Central memory CD8-positive, alpha-beta T cell (primary cell): ENCODE data around the gene ESAM.
A peak's percentile ranks its signal among the peaks of the same experiment; 100 is the strongest.

Source experiments
- ATAC-seq: fragments of 150-1000 bp; cut with Tn5 transposase; replicated peaks from 2 replicates; pipeline ENCODE4 v1.10.0; 2022; ENCODE audit warnings: mild to moderate bottlenecking, moderate FRiP score, moderate number of reproducible peaks; ENCODE audit not compliant: poor library complexity, severe bottlenecking; ENCODE audit errors: extremely low read depth
- DNase-seq, 2 donors: peaks; one replicate each; pipeline ENCODE4 v3.0.0; 2021; ENCODE audit warnings: low spot score in 2 of 2
- H3K27ac Mint-ChIP-seq: one replicate; pipeline ENCODE4 v1.8.0; 2022; ENCODE audit warnings: low read depth, mild to moderate bottlenecking, moderate library complexity, mixed read lengths
- H3K27me3 Mint-ChIP-seq: one replicate; pipeline ENCODE4 v1.8.0; 2022; ENCODE audit warnings: mixed read lengths
- H3K36me3 Mint-ChIP-seq: one replicate; pipeline ENCODE4 v1.8.0; 2022; ENCODE audit warnings: mild to moderate bottlenecking, moderate library complexity, mixed read lengths; ENCODE audit not compliant: insufficient read depth
- H3K4me1 Mint-ChIP-seq: one replicate; pipeline ENCODE4 v1.8.0; 2022; ENCODE audit warnings: mixed read lengths
- H3K4me3 Mint-ChIP-seq: one replicate; pipeline ENCODE4 v1.8.0; 2022; ENCODE audit warnings: mild to moderate bottlenecking, moderate library complexity, mixed read lengths
- H3K9me3 Mint-ChIP-seq: one replicate; pipeline ENCODE4 v1.8.0; 2022; ENCODE audit warnings: mixed read lengths

The ESAM gene

GRCh38 chr11:124745835-124746620 lies 16.1 kb downstream of the ESAM start:
- Mint-ChIP-seq H3K27ac (peak overlapping the region; percentile 41), H3K9me3 (no peaks in the 10 kb centered on the region), H3K36me3 (peaks cover 6% of the 10 kb centered on the region), H3K4me1 (peaks cover 6% of the 10 kb centered on the region), H3K27me3 (peaks cover 18% of the 10 kb centered on the region), H3K4me3 (peak overlapping the region; percentile 91)
- DNase-seq (no peak), ATAC-seq (peak; percentile 18)

- ATAC-seq (no peak), DNase-seq (no peak)
- peaks cover 6% of the 10 kb centered on the region for H3K36me3 Mint-ChIP-seq
- H3K27me3 Mint-ChIP-seq, result peaks cover 17% of the 10 kb centered on the region
- H3K27ac Mint-ChIP-seq, result no peak overlapping the region
- no peaks in the 10 kb centered on the region for H3K9me3 Mint-ChIP-seq
- peak overlapping the region; percentile 91 for H3K4me3 Mint-ChIP-seq
- peaks cover 12% of the 10 kb centered on the region for H3K4me1 Mint-ChIP-seq
Observed at GRCh38 chr11:124745270-124745834, 16.7 kb downstream of the ESAM start.

- ATAC-seq (no peak), DNase-seq (no peak)
- Mint-ChIP-seq H3K9me3 (no peaks in the 10 kb centered on the region), H3K4me3 (no peak overlapping the region), H3K4me1 (peaks cover 26% of the 10 kb centered on the region), H3K27me3 (peaks cover 31% of the 10 kb centered on the region), H3K27ac (no peak overlapping the region), H3K36me3 (peaks cover 6% of the 10 kb centered on the region)
Observed at GRCh38 chr11:124743050-124743449, 19.0 kb downstream of the ESAM start.

GRCh38 chr11:124742555-124742954 lies 19.5 kb downstream of the ESAM start:
- Mint-ChIP-seq H3K9me3 (no peaks in the 10 kb centered on the region), H3K27ac (no peak overlapping the region), H3K4me1 (peaks cover 26% of the 10 kb centered on the region), H3K27me3 (peaks cover 31% of the 10 kb centered on the region), H3K4me3 (no peak overlapping the region), H3K36me3 (peaks cover 6% of the 10 kb centered on the region)
- ATAC-seq (no peak), DNase-seq (no peak)

GRCh38 chr11:124740277-124740882 lies 21.7 kb downstream of the ESAM start:
- ATAC-seq (peak; percentile 52), DNase-seq (no peak)
- no peaks in the 10 kb centered on the region for H3K9me3 Mint-ChIP-seq
- no peak overlapping the region for H3K27ac Mint-ChIP-seq
- H3K4me3 Mint-ChIP-seq, result peak overlapping the region; percentile 84
- no peaks in the 10 kb centered on the region for H3K36me3 Mint-ChIP-seq
- H3K27me3 Mint-ChIP-seq, result peaks cover 41% of the 10 kb centered on the region
- peaks cover 21% of the 10 kb centered on the region for H3K4me1 Mint-ChIP-seq

- peak; percentile 57 to 61 for DNase-seq
- no peaks in the 10 kb centered on the region for H3K36me3 Mint-ChIP-seq
- peak within 1 kb of the TSS; percentile 23 for H3K27ac Mint-ChIP-seq
- peak; percentile 86 for ATAC-seq
- peak within 1 kb of the TSS; percentile 84 for H3K4me3 Mint-ChIP-seq
- peaks cover 21% of the 10 kb centered on the region for H3K4me1 Mint-ChIP-seq
- no peaks in the 10 kb centered on the region for H3K9me3 Mint-ChIP-seq
- H3K27me3 Mint-ChIP-seq, result peaks cover 41% of the 10 kb centered on the region
Observed at GRCh38 chr11:124739479-124740276, 22.4 kb downstream of the ESAM start, which contains the start of gene NRGN. Gene NRGN, plus strand, starts transcription at chr11:124739942. Its CDS starts 143 bp downstream, at chr11:124740085.

- H3K4me3 Mint-ChIP-seq, result peak overlapping the region; percentile 84
- peak overlapping the region; percentile 23 for H3K27ac Mint-ChIP-seq
- ATAC-seq (no peak), DNase-seq (no peak)
- peaks cover 1% of the 10 kb centered on the region for H3K36me3 Mint-ChIP-seq
- no peaks in the 10 kb centered on the region for H3K9me3 Mint-ChIP-seq
- H3K4me1 Mint-ChIP-seq, result peaks cover 21% of the 10 kb centered on the region
- H3K27me3 Mint-ChIP-seq, result peaks cover 41% of the 10 kb centered on the region
Observed at GRCh38 chr11:124738713-124739478, 23.2 kb downstream of the ESAM start.

- peaks cover 41% of the 10 kb centered on the region for H3K27me3 Mint-ChIP-seq
- H3K9me3 Mint-ChIP-seq, result no peaks in the 10 kb centered on the region
- H3K4me1 Mint-ChIP-seq, result peaks cover 21% of the 10 kb centered on the region
- H3K4me3 Mint-ChIP-seq, result no peak overlapping the region
- no peak for DNase-seq
- peaks cover 1% of the 10 kb centered on the region for H3K36me3 Mint-ChIP-seq
- no peak for ATAC-seq
- H3K27ac Mint-ChIP-seq, result no peak overlapping the region
Observed at GRCh38 chr11:124737638-124738305, 24.3 kb downstream of the ESAM start.

- DNase-seq (no peak), ATAC-seq (no peak)
- peaks cover 1% of the 10 kb centered on the region for H3K36me3 Mint-ChIP-seq
- no peaks in the 10 kb centered on the region for H3K9me3 Mint-ChIP-seq
- peaks cover 35% of the 10 kb centered on the region for H3K27me3 Mint-ChIP-seq
- peaks cover 21% of the 10 kb centered on the region for H3K4me1 Mint-ChIP-seq
- no peak overlapping the region for H3K4me3 Mint-ChIP-seq
- no peak overlapping the region for H3K27ac Mint-ChIP-seq
Observed at GRCh38 chr11:124736736-124737135, 25.4 kb downstream of the ESAM start.

GRCh38 chr11:124732230-124732629 lies 29.9 kb downstream of the ESAM start:
- no peak overlapping the region for H3K4me3 Mint-ChIP-seq
- no peaks in the 10 kb centered on the region for H3K9me3 Mint-ChIP-seq
- peaks cover 1% of the 10 kb centered on the region for H3K36me3 Mint-ChIP-seq
- ATAC-seq (no peak), DNase-seq (no peak)
- no peaks in the 10 kb centered on the region for H3K4me1 Mint-ChIP-seq
- peaks cover 10% of the 10 kb centered on the region for H3K27me3 Mint-ChIP-seq
- H3K27ac Mint-ChIP-seq, result no peak overlapping the region

GRCh38 chr11:124729571-124729970 lies 32.5 kb downstream of the ESAM start:
- H3K9me3 Mint-ChIP-seq, result no peaks in the 10 kb centered on the region
- H3K4me3 Mint-ChIP-seq, result no peak overlapping the region
- H3K36me3 Mint-ChIP-seq, result peaks cover 1% of the 10 kb centered on the region
- H3K4me1 Mint-ChIP-seq, result peaks cover 12% of the 10 kb centered on the region
- no peak for ATAC-seq
- H3K27me3 Mint-ChIP-seq, result peaks cover 19% of the 10 kb centered on the region
- H3K27ac Mint-ChIP-seq, result no peak overlapping the region
- no peak for DNase-seq
